ENCODE measurements around the gene ALPI. TPM values are rescaled to one million over a fixed set of nuclear protein-coding genes. Genes with fewer than 3 reads are reported as not detected.

Gene ALPI
- total and polyA plus RNA-seq, 2 donors (not counting 3 experiments of a cell fraction or from before 2014, with no cell fraction given), result not detected

- no peaks in the 10 kb centered on the region for H3K79me2 ChIP-seq (ENCODE audit: control insufficient read depth, insufficient read depth, low read length)
- H3K4me2 ChIP-seq (ENCODE audit: insufficient read depth, low read length), result no peak overlapping the region
- FAIRE-seq (no peak), DNase-seq (ENCODE audit: low read depth, low spot score) (no peak)
- no peak overlapping the region for H3K9ac ChIP-seq (replicated peaks; ENCODE audit: extremely low read depth, insufficient read depth, low read length)
- no peaks in the 10 kb centered on the region for H3K9me1 ChIP-seq (replicated peaks; ENCODE audit: control insufficient read depth, extremely low read depth, insufficient read depth, low read length)
- no TSS peak for BruUV-seq (replicated peaks)
- no peaks in the 10 kb centered on the region for H3K36me3 ChIP-seq (ENCODE audit: control insufficient read depth in 2 of 2, extremely low read depth in 1 of 2, insufficient read depth in 2 of 2, low read length in 2 of 2)
- no peak overlapping the region for H3K4me3 ChIP-seq (replicated peaks in 1 of 3; ENCODE audit: insufficient read depth in 1 of 3, low read depth in 1 of 3, low read length in 3 of 3)
- TF ChIP-seq, protein P1, sequence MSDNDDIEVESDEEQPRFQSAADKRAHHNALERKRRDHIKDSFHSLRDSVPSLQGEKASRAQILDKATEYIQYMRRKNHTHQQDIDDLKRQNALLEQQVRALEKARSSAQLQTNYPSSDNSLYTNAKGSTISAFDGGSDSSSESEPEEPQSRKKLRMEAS (IDR thresholded peaks at IDR 0.05; ENCODE audit: insufficient read depth, insufficient read length), result no peak
- TF ChIP-seq JUN (IDR thresholded peaks at IDR 0.05; ENCODE audit: borderline replicate concordance, insufficient read depth, insufficient read length, low read depth) (no peak), MYC (IDR thresholded peaks at IDR 0.05; ENCODE audit: low read depth, low read length) (no peak), EZH2 (IDR thresholded peaks at IDR 0.05; ENCODE audit: borderline replicate concordance, low read depth, low read length, severe bottlenecking) (no peak), POLR2A (IDR thresholded peaks at IDR 0.05; ENCODE audit: low read depth, low read length) (no peak), FOS (IDR thresholded peaks at IDR 0.05; ENCODE audit: borderline replicate concordance, insufficient read depth, low read length) (no peak), POLR2AphosphoS5 (IDR thresholded peaks at IDR 0.05; ENCODE audit: insufficient read depth, low read depth, low read length) (no peak), GATA2 (IDR thresholded peaks at IDR 0.05; ENCODE audit: insufficient read depth, insufficient read length, low read depth, low read length) (no peak)
- TF ChIP-seq, protein P2, sequence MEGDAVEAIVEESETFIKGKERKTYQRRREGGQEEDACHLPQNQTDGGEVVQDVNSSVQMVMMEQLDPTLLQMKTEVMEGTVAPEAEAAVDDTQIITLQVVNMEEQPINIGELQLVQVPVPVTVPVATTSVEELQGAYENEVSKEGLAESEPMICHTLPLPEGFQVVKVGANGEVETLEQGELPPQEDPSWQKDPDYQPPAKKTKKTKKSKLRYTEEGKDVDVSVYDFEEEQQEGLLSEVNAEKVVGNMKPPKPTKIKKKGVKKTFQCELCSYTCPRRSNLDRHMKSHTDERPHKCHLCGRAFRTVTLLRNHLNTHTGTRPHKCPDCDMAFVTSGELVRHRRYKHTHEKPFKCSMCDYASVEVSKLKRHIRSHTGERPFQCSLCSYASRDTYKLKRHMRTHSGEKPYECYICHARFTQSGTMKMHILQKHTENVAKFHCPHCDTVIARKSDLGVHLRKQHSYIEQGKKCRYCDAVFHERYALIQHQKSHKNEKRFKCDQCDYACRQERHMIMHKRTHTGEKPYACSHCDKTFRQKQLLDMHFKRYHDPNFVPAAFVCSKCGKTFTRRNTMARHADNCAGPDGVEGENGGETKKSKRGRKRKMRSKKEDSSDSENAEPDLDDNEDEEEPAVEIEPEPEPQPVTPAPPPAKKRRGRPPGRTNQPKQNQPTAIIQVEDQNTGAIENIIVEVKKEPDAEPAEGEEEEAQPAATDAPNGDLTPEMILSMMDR (IDR thresholded peaks at IDR 0.05; ENCODE audit: extremely low read depth in 1 of 2, insufficient read depth in 1 of 2, low read depth in 1 of 2, low read length in 2 of 2), result no peak
- ChIA-PET CTCF (interaction anchor here (1.1 to 3.1 kb wide), 4 partner anchors 26 to 547 kb away, joined by 3 to 44 read pairs (median 4); partner anchors contain the start of gene PRSS56), POLR2A (no interaction called here)
- intact Hi-C loops (cut with micrococcal nuclease), result no loop called here
- H2AFZ ChIP-seq (ENCODE audit: low read depth, low read length), result no peak overlapping the region
- dilution Hi-C loops (cut with MboI; ENCODE audit: extremely low pct_ligation_motif_present, low sequenced_read_pairs), result no loop called here
- H4K20me1 ChIP-seq (replicated peaks; ENCODE audit: control insufficient read depth, extremely low read depth, insufficient read depth, low read length), result no peaks in the 10 kb centered on the region
- H3K4me1 ChIP-seq (ENCODE audit: control insufficient read depth, extremely low read depth, insufficient read depth, low read length), result no peaks in the 10 kb centered on the region
- no peak overlapping the region for H3K27ac ChIP-seq (ENCODE audit: insufficient read depth, low read depth, low read length)
- H3K9me3 ChIP-seq (replicated peaks; ENCODE audit: control insufficient read depth, insufficient read depth, low read length), result no peaks in the 10 kb centered on the region
- no peaks in the 10 kb centered on the region for H3K27me3 ChIP-seq (ENCODE audit: control insufficient read depth in 2 of 2, insufficient read depth in 2 of 2, low read length in 2 of 2)
Measured at GRCh38 chr2:232447638-232448303, 8.2 kb upstream of the ALPI start.

Data from endothelial cell of umbilical vein (primary cell).